ENCODE measurements around the gene CCL23.
"Not testable (repeated sequence)": the region's sequence is repeated elsewhere in the genome, so short reads cannot be mapped to it uniquely, and the experiment has no call there.

- TF ChIP-seq TCF7L2 (IDR thresholded peaks at IDR 0.05; ENCODE audit: borderline replicate concordance, low read depth, low read length); ZNF121 (tag by site-specific recombination; IDR thresholded peaks at IDR 0.05); ZNF274 (IDR thresholded peaks at IDR 0.05; ENCODE audit: low read length); ZNF274 (tag by site-specific recombination; IDR thresholded peaks at IDR 0.05; ENCODE audit: borderline replicate concordance); CTCF (tag by site-specific recombination; IDR thresholded peaks at IDR 0.05); ZNF837 (tag by site-specific recombination; IDR thresholded peaks at IDR 0.05); YY1 (tag by site-specific recombination; IDR thresholded peaks at IDR 0.05); ZNF549 (tag by site-specific recombination; IDR thresholded peaks at IDR 0.05): not testable (repeated sequence)
Observed at GRCh38 chr17:35995346-35995745, 22.4 kb downstream of the CCL23 start.

Data from HEK293 (cell line).